HEK293 (cell line): Measurements from ENCODE around the gene ZMPSTE24.

ENCODE experiments used
- CTCF ChIA-PET: fragments of 350-600 bp; formaldehyde crosslinking; extraction: SDS; loops from one replicate; lab custom pipeline; 2021; ENCODE audit warnings: antibody characterized with exemption; lab: Yijun Ruan, JAX
- POLR2A ChIA-PET: fragments of 300-600 bp; formaldehyde crosslinking; extraction: SDS; loops from one replicate; lab custom pipeline; 2020; ENCODE audit warnings: antibody characterized with exemption, inconsistent platforms; lab: Yijun Ruan, JAX
- H3K27ac ChIP-seq: fragments of 200-500 bp; sonication (Bioruptor generic); 2 replicates; pipeline ENCODE4 v1.5.1; 2014; ENCODE audit warnings: low read depth, low read length, control low read depth, inconsistent platforms; ENCODE audit errors: extremely low read depth
- H3K36me3 ChIP-seq, 2 experiments: fragments of 200-500 bp in 1 of 2; sonication (Bioruptor generic) in 1 of 2; 1 replicate in 1 of 2; 2 replicates in 1 of 2; pipeline ENCODE4 v1.5.1; 2014 to 2017; ENCODE audit warnings: inconsistent platforms in 2 of 2, low read length in 2 of 2; ENCODE audit not compliant: control insufficient read depth in 2 of 2, insufficient read depth in 1 of 2
- H3K4me1 ChIP-seq: fragments of 200-500 bp; sonication (Bioruptor generic); 2 replicates; pipeline ENCODE4 v1.5.1; 2014; ENCODE audit warnings: mild to moderate bottlenecking, low read length, inconsistent platforms; ENCODE audit not compliant: control insufficient read depth, insufficient read depth
- H3K4me3 ChIP-seq: 2 replicates; pipeline ENCODE4 v1.5.1; 2011; ENCODE audit warnings: low read depth, mild to moderate bottlenecking, control low read depth, low read length, moderate library complexity
- H3K9me3 ChIP-seq: fragments of 200-500 bp; sonication (Bioruptor generic); 2 replicates; pipeline ENCODE4 v1.5.1; 2014; ENCODE audit warnings: low read depth, low read length, inconsistent platforms; ENCODE audit not compliant: control insufficient read depth, insufficient read depth
- MEIS1 ChIP-seq: sonication (generic); formaldehyde crosslinking; IDR thresholded peaks from 2 replicates; pipeline ENCODE4 v1.8.1; 2022; ENCODE audit warnings: missing genetic modification reagents, mild to moderate bottlenecking, borderline replicate concordance
- PRDM6 ChIP-seq: fragments of 450-650 bp; formaldehyde crosslinking; IDR thresholded peaks from 2 replicates; pipeline ENCODE4 v1.5.1; 2017; ENCODE audit warnings: missing biosample characterization, missing genetic modification characterization
- SP2 ChIP-seq: fragments of 450-650 bp; formaldehyde crosslinking; IDR thresholded peaks from 2 replicates; pipeline ENCODE4 v1.5.1; 2016; ENCODE audit warnings: missing biosample characterization, missing genetic modification characterization
- TCF7L2 ChIP-seq: IDR thresholded peaks from 2 replicates; pipeline ENCODE4 v1.6.1; 2011; ENCODE audit warnings: low read depth, mild to moderate bottlenecking, inconsistent platforms, low read length, moderate library complexity, borderline replicate concordance
- WT1 ChIP-seq: fragments of 450-650 bp; formaldehyde crosslinking; IDR thresholded peaks from 2 replicates; pipeline ENCODE4 v1.5.1; 2016; ENCODE audit warnings: missing biosample characterization, missing genetic modification characterization
- ZBTB20 ChIP-seq: fragments of 450-650 bp; formaldehyde crosslinking; IDR thresholded peaks from 2 replicates; pipeline ENCODE4 v1.5.1; 2016; ENCODE audit warnings: missing biosample characterization, missing genetic modification characterization
- ZNF132 ChIP-seq: fragments of 450-650 bp; formaldehyde crosslinking; IDR thresholded peaks from 2 replicates; pipeline ENCODE4 v1.5.1; 2017; ENCODE audit warnings: missing biosample characterization, missing genetic modification characterization, borderline replicate concordance
- ZNF266 ChIP-seq: fragments of 450-650 bp; formaldehyde crosslinking; IDR thresholded peaks from 2 replicates; pipeline ENCODE4 v1.5.1; 2016; ENCODE audit warnings: missing biosample characterization, missing genetic modification characterization, low read depth
- ZNF335 ChIP-seq: fragments of 450-650 bp; formaldehyde crosslinking; conservative IDR thresholded peaks from 2 replicates; pipeline ENCODE4 v1.5.1; 2016; ENCODE audit warnings: missing biosample characterization, missing genetic modification characterization
- ZNF513 ChIP-seq: fragments of 450-650 bp; IDR thresholded peaks from 2 replicates; pipeline ENCODE4 v1.5.1; 2018; ENCODE audit warnings: missing biosample characterization, missing genetic modification characterization
- ZNF530 ChIP-seq: fragments of 450-650 bp; formaldehyde crosslinking; IDR thresholded peaks from 2 replicates; pipeline ENCODE4 v1.5.1; 2016; ENCODE audit warnings: low read depth, missing biosample characterization, missing genetic modification characterization
- ZNF549 ChIP-seq: fragments of 450-650 bp; IDR thresholded peaks from 2 replicates; pipeline ENCODE4 v1.5.1; 2018; ENCODE audit warnings: missing biosample characterization, missing genetic modification characterization, mild to moderate bottlenecking, inconsistent platforms, moderate library complexity
- ZNF561 ChIP-seq: fragments of 450-650 bp; IDR thresholded peaks from 2 replicates; pipeline ENCODE4 v1.5.1; 2018; ENCODE audit warnings: missing biosample characterization, missing genetic modification characterization, borderline replicate concordance
- ZNF785 ChIP-seq: fragments of 450-650 bp; formaldehyde crosslinking; IDR thresholded peaks from 2 replicates; pipeline ENCODE4 v1.5.1; 2016; ENCODE audit warnings: missing biosample characterization, missing genetic modification characterization
- ZXDB ChIP-seq: fragments of 450-650 bp; formaldehyde crosslinking; IDR thresholded peaks from 2 replicates; pipeline ENCODE4 v1.5.1; 2016; ENCODE audit warnings: missing biosample characterization, missing genetic modification characterization
- TF ChIP-seq, protein P1 (sequence below): fragments of 450-650 bp; formaldehyde crosslinking; optimal IDR thresholded peaks from 2 replicates; pipeline ENCODE3; 2016; ENCODE audit warnings: missing biosample characterization, mild to moderate bottlenecking, missing genetic modification characterization
- TF ChIP-seq, protein P2 (sequence below): IDR thresholded peaks from 2 replicates; pipeline ENCODE4 v1.6.1; 2011; ENCODE audit warnings: mild to moderate bottlenecking, low read depth, low read length, borderline replicate concordance
- TF ChIP-seq, protein P3 (sequence below): fragments of 450-650 bp; formaldehyde crosslinking; IDR thresholded peaks from 2 replicates; pipeline ENCODE4 v1.5.1; 2016; ENCODE audit warnings: missing biosample characterization, missing genetic modification characterization, borderline replicate concordance

The ZMPSTE24 gene

DNA sequence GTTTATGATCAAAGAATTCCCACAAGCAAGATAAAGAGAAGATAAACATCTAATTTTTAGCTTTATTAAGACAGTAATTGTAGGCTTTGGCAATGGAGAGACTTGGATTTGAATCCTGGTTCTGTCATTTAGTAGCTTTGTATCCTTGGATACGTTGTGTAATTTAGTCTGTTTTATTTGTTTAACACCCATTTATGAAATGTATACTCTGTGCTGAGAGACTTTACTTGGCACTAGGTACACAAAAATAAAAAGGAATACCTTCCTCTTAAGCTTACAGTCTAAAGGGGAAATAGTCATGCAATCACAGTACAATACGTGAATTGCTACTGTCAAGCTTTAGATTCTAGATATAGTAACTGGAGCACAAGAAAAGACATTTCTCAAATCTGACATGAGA is 23.8 kb downstream of the ZMPSTE24 start:
- CTCF ChIA-PET = interaction anchor here (0.5 to 2.0 kb wide), 9 partner anchors 10 to 138 kb away, joined by 3 to 11 read pairs (median 4); no protein-coding TSS in a partner anchor

DNA sequence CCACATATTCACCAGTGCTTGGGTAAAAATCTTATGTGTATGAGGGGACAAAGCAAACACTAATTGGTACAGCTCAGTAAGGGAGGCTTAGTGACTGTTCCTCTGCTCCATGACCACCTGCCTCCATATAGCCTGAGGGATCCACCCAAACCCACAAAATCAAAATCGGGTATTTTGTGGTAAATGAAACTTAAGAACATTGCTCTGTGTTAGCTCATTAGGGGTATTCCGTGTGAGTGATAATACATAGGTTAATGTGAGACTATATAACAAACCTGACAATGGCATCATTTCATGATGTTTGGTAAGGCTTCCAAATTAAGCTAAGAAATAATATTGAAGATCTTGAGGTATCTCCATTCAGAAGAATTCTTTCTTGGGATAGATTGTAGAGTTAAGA is 33.3 kb downstream of the ZMPSTE24 start:
- peaks cover 28 to 74% of the 10 kb centered on the region in 2 experiments for H3K36me3 ChIP-seq
- ChIA-PET POLR2A (interaction anchor here (1.9 kb wide), 1 partner anchor 10 kb away, joined by 11 read pairs; no protein-coding TSS in a partner anchor), CTCF (interaction anchor here (0.6 to 1.9 kb wide), 5 partner anchors 45 to 115 kb away, joined by 3 to 7 read pairs (median 4); no protein-coding TSS in a partner anchor)
- no peaks in the 10 kb centered on the region for H3K4me1 ChIP-seq
- H3K4me3 ChIP-seq = no peak overlapping the region
- H3K27ac ChIP-seq = no peak overlapping the region
- no peaks in the 10 kb centered on the region for H3K9me3 ChIP-seq
- TF ChIP-seq ZNF549 (tag by site-specific recombination) (no peak), MEIS1 (no peak), PRDM6 (tag by site-specific recombination) (no peak), WT1 (tag by site-specific recombination) (no peak), SP2 (tag by site-specific recombination) (no peak), ZNF785 (no peak), ZNF132 (tag by site-specific recombination) (no peak), ZNF335 (tag by site-specific recombination) (no peak), TCF7L2 (no peak), ZNF266 (tag by site-specific recombination) (no peak), ZNF561 (tag by site-specific recombination) (no peak), ZNF530 (tag by site-specific recombination) (no peak)

More for the DNA sequence above, 23.8 kb downstream of the ZMPSTE24 start:
- H3K4me3 ChIP-seq = no peak overlapping the region
- TF ChIP-seq, protein P1, sequence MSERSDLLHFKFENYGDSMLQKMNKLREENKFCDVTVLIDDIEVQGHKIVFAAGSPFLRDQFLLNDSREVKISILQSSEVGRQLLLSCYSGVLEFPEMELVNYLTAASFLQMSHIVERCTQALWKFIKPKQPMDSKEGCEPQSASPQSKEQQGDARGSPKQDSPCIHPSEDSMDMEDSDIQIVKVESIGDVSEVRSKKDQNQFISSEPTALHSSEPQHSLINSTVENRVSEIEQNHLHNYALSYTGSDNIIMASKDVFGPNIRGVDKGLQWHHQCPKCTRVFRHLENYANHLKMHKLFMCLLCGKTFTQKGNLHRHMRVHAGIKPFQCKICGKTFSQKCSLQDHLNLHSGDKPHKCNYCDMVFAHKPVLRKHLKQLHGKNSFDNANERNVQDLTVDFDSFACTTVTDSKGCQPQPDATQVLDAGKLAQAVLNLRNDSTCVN = no peak
- TF ChIP-seq, protein P2, sequence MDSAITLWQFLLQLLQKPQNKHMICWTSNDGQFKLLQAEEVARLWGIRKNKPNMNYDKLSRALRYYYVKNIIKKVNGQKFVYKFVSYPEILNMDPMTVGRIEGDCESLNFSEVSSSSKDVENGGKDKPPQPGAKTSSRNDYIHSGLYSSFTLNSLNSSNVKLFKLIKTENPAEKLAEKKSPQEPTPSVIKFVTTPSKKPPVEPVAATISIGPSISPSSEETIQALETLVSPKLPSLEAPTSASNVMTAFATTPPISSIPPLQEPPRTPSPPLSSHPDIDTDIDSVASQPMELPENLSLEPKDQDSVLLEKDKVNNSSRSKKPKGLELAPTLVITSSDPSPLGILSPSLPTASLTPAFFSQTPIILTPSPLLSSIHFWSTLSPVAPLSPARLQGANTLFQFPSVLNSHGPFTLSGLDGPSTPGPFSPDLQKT = no peak
- TF ChIP-seq ZBTB20 = no peak
- no peak for TF ChIP-seq ZXDB (tag by site-specific recombination)
- TF ChIP-seq, protein P3, sequence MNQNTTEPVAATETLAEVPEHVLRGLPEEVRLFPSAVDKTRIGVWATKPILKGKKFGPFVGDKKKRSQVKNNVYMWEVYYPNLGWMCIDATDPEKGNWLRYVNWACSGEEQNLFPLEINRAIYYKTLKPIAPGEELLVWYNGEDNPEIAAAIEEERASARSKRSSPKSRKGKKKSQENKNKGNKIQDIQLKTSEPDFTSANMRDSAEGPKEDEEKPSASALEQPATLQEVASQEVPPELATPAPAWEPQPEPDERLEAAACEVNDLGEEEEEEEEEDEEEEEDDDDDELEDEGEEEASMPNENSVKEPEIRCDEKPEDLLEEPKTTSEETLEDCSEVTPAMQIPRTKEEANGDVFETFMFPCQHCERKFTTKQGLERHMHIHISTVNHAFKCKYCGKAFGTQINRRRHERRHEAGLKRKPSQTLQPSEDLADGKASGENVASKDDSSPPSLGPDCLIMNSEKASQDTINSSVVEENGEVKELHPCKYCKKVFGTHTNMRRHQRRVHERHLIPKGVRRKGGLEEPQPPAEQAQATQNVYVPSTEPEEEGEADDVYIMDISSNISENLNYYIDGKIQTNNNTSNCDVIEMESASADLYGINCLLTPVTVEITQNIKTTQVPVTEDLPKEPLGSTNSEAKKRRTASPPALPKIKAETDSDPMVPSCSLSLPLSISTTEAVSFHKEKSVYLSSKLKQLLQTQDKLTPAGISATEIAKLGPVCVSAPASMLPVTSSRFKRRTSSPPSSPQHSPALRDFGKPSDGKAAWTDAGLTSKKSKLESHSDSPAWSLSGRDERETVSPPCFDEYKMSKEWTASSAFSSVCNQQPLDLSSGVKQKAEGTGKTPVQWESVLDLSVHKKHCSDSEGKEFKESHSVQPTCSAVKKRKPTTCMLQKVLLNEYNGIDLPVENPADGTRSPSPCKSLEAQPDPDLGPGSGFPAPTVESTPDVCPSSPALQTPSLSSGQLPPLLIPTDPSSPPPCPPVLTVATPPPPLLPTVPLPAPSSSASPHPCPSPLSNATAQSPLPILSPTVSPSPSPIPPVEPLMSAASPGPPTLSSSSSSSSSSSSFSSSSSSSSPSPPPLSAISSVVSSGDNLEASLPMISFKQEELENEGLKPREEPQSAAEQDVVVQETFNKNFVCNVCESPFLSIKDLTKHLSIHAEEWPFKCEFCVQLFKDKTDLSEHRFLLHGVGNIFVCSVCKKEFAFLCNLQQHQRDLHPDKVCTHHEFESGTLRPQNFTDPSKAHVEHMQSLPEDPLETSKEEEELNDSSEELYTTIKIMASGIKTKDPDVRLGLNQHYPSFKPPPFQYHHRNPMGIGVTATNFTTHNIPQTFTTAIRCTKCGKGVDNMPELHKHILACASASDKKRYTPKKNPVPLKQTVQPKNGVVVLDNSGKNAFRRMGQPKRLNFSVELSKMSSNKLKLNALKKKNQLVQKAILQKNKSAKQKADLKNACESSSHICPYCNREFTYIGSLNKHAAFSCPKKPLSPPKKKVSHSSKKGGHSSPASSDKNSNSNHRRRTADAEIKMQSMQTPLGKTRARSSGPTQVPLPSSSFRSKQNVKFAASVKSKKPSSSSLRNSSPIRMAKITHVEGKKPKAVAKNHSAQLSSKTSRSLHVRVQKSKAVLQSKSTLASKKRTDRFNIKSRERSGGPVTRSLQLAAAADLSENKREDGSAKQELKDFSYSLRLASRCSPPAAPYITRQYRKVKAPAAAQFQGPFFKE (tag by site-specific recombination) = no peak
- TF ChIP-seq ZNF513 = no peak
- no peaks in the 10 kb centered on the region for H3K9me3 ChIP-seq
- peaks cover 17 to 62% of the 10 kb centered on the region in 2 experiments for H3K36me3 ChIP-seq
- POLR2A ChIA-PET = interaction anchor here (1.1 to 1.6 kb wide), 2 partner anchors 10 to 150 kb away, joined by 3 to 11 read pairs; no protein-coding TSS in a partner anchor
- H3K4me1 ChIP-seq = no peaks in the 10 kb centered on the region
- no peak overlapping the region for H3K27ac ChIP-seq
